Endothelial cell of umbilical vein (primary cell): ENCODE results near the gene PWP1. TPM values are rescaled to one million over a fixed set of nuclear protein-coding genes. Genes with fewer than 3 reads are reported as not detected.

Experiments
- Bru-seq: library from RNA; stranded (reverse); fragments of 400-500 nt; gene quantifications from one replicate; lab custom pipeline; 2021; lab: Mats Ljungman, UMichigan
- BruChase-seq, 2 experiments: library from RNA; stranded (reverse); fragments of 400-500 nt; gene quantifications; one replicate each; lab custom pipeline; 2021; lab: Mats Ljungman, UMichigan
- BruUV-seq: library from RNA; stranded (reverse); fragments of 400-500 nt; replicated peaks from 2 replicates; lab custom pipeline; 2021; lab: Mats Ljungman, UMichigan
- CTCF ChIA-PET: fragments of 300-600, 350-600 bp; sonication (Branson Sonifier 250); formaldehyde crosslinking; loops from one replicate; lab custom pipeline; 2021; ENCODE audit warnings: antibody characterized with exemption, inconsistent platforms; lab: Charles Lee
- POLR2A ChIA-PET: fragments of 300-600, 350-600 bp; sonication (Branson Sonifier 250); formaldehyde crosslinking; loops from one replicate; lab custom pipeline; 2021; ENCODE audit warnings: antibody characterized with exemption, inconsistent platforms; lab: Charles Lee
- DNase-seq: peaks from one replicate; pipeline ENCODE4 v3.0.0-alpha.2; 2011; ENCODE audit warnings: low read depth, low spot score
- FAIRE-seq: peaks from 2 replicates; lab custom pipeline; 2011; peaks lifted over from hg19 to GRCh38; lab: Jason Lieb, UNC
- H2AFZ ChIP-seq: 2 replicates; pipeline ENCODE4 v1.6.0; 2012; ENCODE audit warnings: low read depth, low read length, control low read depth, inconsistent platforms
- H3K27ac ChIP-seq: 2 replicates; pipeline ENCODE4 v1.5.1; 2011; ENCODE audit warnings: low read depth, mild to moderate bottlenecking, control low read depth, low read length, moderate library complexity; ENCODE audit not compliant: insufficient read depth
- H3K27me3 ChIP-seq, 2 experiments: 2 replicates each; pipeline versions ENCODE4 v1.6.0 to v1.6.1; 2011; ENCODE audit warnings: low read length in 2 of 2, mixed read lengths in 1 of 2; ENCODE audit not compliant: control insufficient read depth in 2 of 2, insufficient read depth in 2 of 2
- H3K36me3 ChIP-seq, 2 experiments: 2 replicates in 1 of 2; 3 replicates in 1 of 2; pipeline ENCODE4 v1.5.1; 2011; ENCODE audit warnings: low read length in 2 of 2, mild to moderate bottlenecking in 1 of 2, moderate library complexity in 1 of 2; ENCODE audit not compliant: control insufficient read depth in 2 of 2, insufficient read depth in 2 of 2; ENCODE audit errors: extremely low read depth in 1 of 2
- H3K4me1 ChIP-seq: 3 replicates; pipeline ENCODE4 v1.5.1; 2011; ENCODE audit warnings: mild to moderate bottlenecking, low read length; ENCODE audit not compliant: control insufficient read depth, insufficient read depth; ENCODE audit errors: extremely low read depth
- H3K4me2 ChIP-seq: 2 replicates; pipeline ENCODE4 v1.6.1; 2011; ENCODE audit warnings: low read length, control low read depth, mixed read lengths; ENCODE audit not compliant: insufficient read depth
- H3K4me3 ChIP-seq, 3 experiments: fragments of 200-600 bp in 1 of 3; sonication (generic), shearing (Covaris generic) in 1 of 3; replicated peaks in 1 of 3; 2 replicates each; pipeline ENCODE4 v1.5.1; 2011 to 2016; ENCODE audit warnings: control low read depth in 3 of 3, low read length in 3 of 3, mild to moderate bottlenecking in 2 of 3, inconsistent platforms in 1 of 3, low read depth in 1 of 3, moderate library complexity in 1 of 3; ENCODE audit not compliant: insufficient read depth in 1 of 3
- H3K79me2 ChIP-seq: 2 replicates; pipeline ENCODE4 v1.6.0; 2012; ENCODE audit warnings: low read length, inconsistent platforms; ENCODE audit not compliant: control insufficient read depth, insufficient read depth
- H3K9ac ChIP-seq: replicated peaks from 2 replicates; pipeline ENCODE3; 2011; ENCODE audit warnings: low read length, control low read depth; ENCODE audit not compliant: insufficient read depth; ENCODE audit errors: extremely low read depth
- H3K9me1 ChIP-seq: replicated peaks from 3 replicates; pipeline ENCODE4 v1.6.0; 2011; ENCODE audit warnings: mild to moderate bottlenecking, low read length; ENCODE audit not compliant: control insufficient read depth, insufficient read depth; ENCODE audit errors: extremely low read depth
- H3K9me3 ChIP-seq: replicated peaks from 2 replicates; pipeline ENCODE4 v1.5.1; 2012; ENCODE audit warnings: low read length, inconsistent platforms; ENCODE audit not compliant: control insufficient read depth, insufficient read depth
- H4K20me1 ChIP-seq: replicated peaks from 2 replicates; pipeline ENCODE3; 2011; ENCODE audit warnings: mild to moderate bottlenecking, low read length; ENCODE audit not compliant: control insufficient read depth, insufficient read depth; ENCODE audit errors: extremely low read depth
- FOS ChIP-seq: IDR thresholded peaks from 2 replicates; pipeline ENCODE4 v1.6.1; 2011; ENCODE audit warnings: mild to moderate bottlenecking, low read length, moderate library complexity, borderline replicate concordance; ENCODE audit not compliant: insufficient read depth
- MYC ChIP-seq: IDR thresholded peaks from one replicate; pipeline ENCODE4 v1.6.1; 2011; ENCODE audit warnings: mild to moderate bottlenecking, low read depth, low read length
- POLR2A ChIP-seq: IDR thresholded peaks from 2 replicates; pipeline ENCODE4 v1.6.1; 2012; ENCODE audit warnings: low read depth, mild to moderate bottlenecking, control low read depth, low read length
- POLR2AphosphoS5 ChIP-seq: IDR thresholded peaks from 2 replicates; pipeline ENCODE4 v1.6.1; 2012; ENCODE audit warnings: low read depth, mild to moderate bottlenecking, control low read depth, low read length, moderate library complexity; ENCODE audit not compliant: insufficient read depth
- dilution Hi-C: fragments of 300-500 bp; cut with MboI; formaldehyde crosslinking; loops from one replicate; pipeline ENCODE4 v1.15.0; 2019; ENCODE audit warnings: low sequenced_read_pairs; ENCODE audit not compliant: extremely low pct_ligation_motif_present
- intact Hi-C: fragments of 100-400 bp; cut with micrococcal nuclease; formaldehyde crosslinking; loops from one replicate; pipeline ENCODE4 v1.10.0; 2022
- long read RNA-seq: library from polyadenylated mRNA; stranded (forward); transcript quantifications from one replicate; pipeline ENCODE4 v2.0.0, GENCODE V29; 2021
- polyA minus RNA-seq, 3 experiments: library from RNA; depleted of rRNA, polyadenylated mRNA; stranded (reverse); fragments of >200 nt; gene quantifications; 1 replicate in 1 of 3; 2 replicates in 2 of 3; pipeline ENCODE4 v1.2.3, GENCODE V29; 2011
- polyA plus RNA-seq, 4 experiments: library from polyadenylated mRNA; depleted of rRNA in 3 of 4; stranded (reverse) in 3 of 4; unstranded in 1 of 4; fragments of >200 nt; gene quantifications; 2 replicates each; pipeline versions ENCODE4 v1.2.1 to v1.2.3, GENCODE V29; 2011 to 2012; ENCODE audit warnings: missing spikeins in 1 of 4
- total RNA-seq: library from RNA; stranded (reverse); gene quantifications from 2 replicates; pipeline ENCODE4 v1.2.3, GENCODE V29; 2021
- TF ChIP-seq, protein P1 (sequence below), 2 donors: IDR thresholded peaks; 1 replicate in 1 of 2; 2 replicates in 1 of 2; pipeline ENCODE4 v1.5.1; 2011; ENCODE audit warnings: low read length in 2 of 2, mild to moderate bottlenecking in 2 of 2, moderate library complexity in 2 of 2, control low read depth in 1 of 2, inconsistent platforms in 1 of 2, low read depth in 1 of 2; ENCODE audit not compliant: insufficient read depth in 1 of 2; ENCODE audit errors: extremely low read depth in 1 of 2
- TF ChIP-seq, protein P2 (sequence below): IDR thresholded peaks from 2 replicates; pipeline ENCODE4 v1.6.1; 2011; ENCODE audit not compliant: insufficient read depth, insufficient read length

PWP1 gene
- total RNA-seq (68.6 and 70.8 TPM in 2 replicates), polyA plus RNA-seq (76.8 and 154 TPM in 2 replicates), polyA minus RNA-seq (46.2 and 52.3 TPM in 2 replicates), Bru-seq, nascent RNA (percentile 92 among the genes with signal in this experiment), BruChase-seq, experiment 1, labeled RNA remaining after a 6-hour chase (percentile 87 among the genes with signal in this experiment), BruChase-seq, experiment 2, labeled RNA remaining after a 2-hour chase (percentile 94 among the genes with signal in this experiment)
- 167 and 241 TPM in 2 replicates for polyA plus RNA-seq (2011; cell fraction: cytosol; rRNA removed)
- polyA plus RNA-seq (2011; cell fraction: nucleus; rRNA removed) = 122 and 217 TPM in 2 replicates
- 83.4 and 107 TPM in 2 replicates for polyA plus RNA-seq (2012)
- polyA minus RNA-seq (2011; cell fraction: cytosol; rRNA and poly(A)+ RNA removed) = 34.9 TPM
- 23.5 and 33.9 TPM in 2 replicates for polyA minus RNA-seq (2011; cell fraction: nucleus; rRNA and poly(A)+ RNA removed)
- long read RNA-seq, transcript PWP1-201 (15 exons, 2,621 nt) = major isoform, 213 of 240 reads
- long read RNA-seq, partial matches to known transcripts = 12 of 240 reads
- long read RNA-seq, other reads (novel, unspliced or antisense) = 15 of 240 reads

DNA sequence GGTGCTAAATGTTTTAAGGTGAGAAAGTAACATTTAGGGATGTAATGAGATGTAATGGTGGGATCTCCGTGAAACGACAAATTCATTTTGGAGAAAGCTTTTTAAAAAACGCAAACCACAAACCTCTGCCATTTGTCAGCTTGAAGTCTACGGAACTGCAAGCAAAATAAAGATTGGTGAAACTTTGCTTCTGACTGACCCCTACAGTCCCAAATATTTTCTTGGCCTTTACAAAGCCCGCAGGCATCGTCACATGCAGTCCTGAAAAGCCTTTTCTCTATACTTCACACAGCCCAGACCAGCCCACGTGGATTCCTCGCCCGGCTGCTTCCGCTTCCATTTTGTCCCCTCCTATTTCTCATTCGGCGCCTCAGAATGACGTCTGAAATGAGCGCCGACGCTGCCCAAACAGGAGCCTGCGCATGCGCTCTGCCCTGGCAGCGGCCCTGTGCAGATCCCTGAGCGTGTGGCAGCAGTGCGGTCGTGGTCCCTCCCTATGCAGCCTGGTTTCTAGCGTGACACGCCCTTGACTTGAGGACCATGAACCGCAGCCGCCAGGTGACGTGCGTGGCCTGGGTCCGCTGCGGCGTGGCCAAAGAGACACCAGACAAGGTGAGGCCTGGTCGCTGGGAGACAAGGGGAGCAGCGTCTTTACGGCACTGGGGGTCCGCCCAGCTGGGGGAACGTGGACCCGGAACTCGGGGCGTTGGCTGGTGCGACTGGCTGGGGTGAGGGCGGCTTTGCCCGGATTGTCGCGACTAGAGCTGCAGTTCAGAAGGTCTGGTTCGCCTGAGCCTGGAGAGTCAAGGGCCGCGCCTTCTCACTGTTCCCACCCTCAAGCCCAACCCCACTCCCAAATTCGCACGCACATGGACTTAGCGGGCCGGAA is at the start of gene PWP1:
Gene PWP1, plus strand, starts transcription at position 440 of the 889 bp plus-strand sequence. Its CDS starts 101 bp downstream, at position 541.
- POLR2A ChIA-PET = no interaction called here

More for the DNA sequence above, at the start of gene PWP1:
- peak; percentile 58 for TF ChIP-seq MYC
- TF ChIP-seq, protein P1, sequence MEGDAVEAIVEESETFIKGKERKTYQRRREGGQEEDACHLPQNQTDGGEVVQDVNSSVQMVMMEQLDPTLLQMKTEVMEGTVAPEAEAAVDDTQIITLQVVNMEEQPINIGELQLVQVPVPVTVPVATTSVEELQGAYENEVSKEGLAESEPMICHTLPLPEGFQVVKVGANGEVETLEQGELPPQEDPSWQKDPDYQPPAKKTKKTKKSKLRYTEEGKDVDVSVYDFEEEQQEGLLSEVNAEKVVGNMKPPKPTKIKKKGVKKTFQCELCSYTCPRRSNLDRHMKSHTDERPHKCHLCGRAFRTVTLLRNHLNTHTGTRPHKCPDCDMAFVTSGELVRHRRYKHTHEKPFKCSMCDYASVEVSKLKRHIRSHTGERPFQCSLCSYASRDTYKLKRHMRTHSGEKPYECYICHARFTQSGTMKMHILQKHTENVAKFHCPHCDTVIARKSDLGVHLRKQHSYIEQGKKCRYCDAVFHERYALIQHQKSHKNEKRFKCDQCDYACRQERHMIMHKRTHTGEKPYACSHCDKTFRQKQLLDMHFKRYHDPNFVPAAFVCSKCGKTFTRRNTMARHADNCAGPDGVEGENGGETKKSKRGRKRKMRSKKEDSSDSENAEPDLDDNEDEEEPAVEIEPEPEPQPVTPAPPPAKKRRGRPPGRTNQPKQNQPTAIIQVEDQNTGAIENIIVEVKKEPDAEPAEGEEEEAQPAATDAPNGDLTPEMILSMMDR (IDR thresholded peaks at IDR 0.05; ENCODE audit: extremely low read depth in 1 of 2, insufficient read depth in 1 of 2, low read depth in 1 of 2, low read length in 2 of 2) = no peak
- peak; percentile 85 for TF ChIP-seq POLR2AphosphoS5
- TF ChIP-seq, protein P2, sequence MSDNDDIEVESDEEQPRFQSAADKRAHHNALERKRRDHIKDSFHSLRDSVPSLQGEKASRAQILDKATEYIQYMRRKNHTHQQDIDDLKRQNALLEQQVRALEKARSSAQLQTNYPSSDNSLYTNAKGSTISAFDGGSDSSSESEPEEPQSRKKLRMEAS = peak; percentile 96
- no peak for TF ChIP-seq FOS
- TF ChIP-seq POLR2A = peak; percentile 74
- FAIRE-seq (peak; percentile 97), DNase-seq (peak; percentile 97)
- dilution Hi-C loops = no loop called here
- H3K4me1 ChIP-seq = peaks cover 7% of the 10 kb centered on the region
- H2AFZ ChIP-seq = peak within 1 kb of the TSS; percentile 32
- H3K4me2 ChIP-seq = peak within 1 kb of the TSS; percentile 79
- no peaks in the 10 kb centered on the region for H4K20me1 ChIP-seq
- no peaks in the 10 kb centered on the region for H3K9me3 ChIP-seq
- peaks cover 3 to 4% of the 10 kb centered on the region in 2 experiments for H3K36me3 ChIP-seq
- peaks cover 26% of the 10 kb centered on the region for H3K79me2 ChIP-seq
- TSS peak; percentile 93 for BruUV-seq
- no peaks in the 10 kb centered on the region for H3K27me3 ChIP-seq
- H3K9ac ChIP-seq = peak within 1 kb of the TSS; percentile 70
- peak within 1 kb of the TSS; percentile 28 to 80 (median 67) for H3K4me3 ChIP-seq
- no peaks in the 10 kb centered on the region for H3K9me1 ChIP-seq
- intact Hi-C loops = loop anchor here (1.0 to 2.0 kb wide), 3 partner anchors 63 to 830 kb away; partner anchors contain the start of genes FICD and PRDM4
- H3K27ac ChIP-seq = peak within 1 kb of the TSS; percentile 51
- CTCF ChIA-PET = interaction anchor here (1.0 to 2.4 kb wide), 3 partner anchors 10 to 200 kb away, joined by 5 to 11 read pairs (median 6); no protein-coding TSS in a partner anchor
